ENCODE results near the gene COL11A1.

Gene COL11A1

DNA sequence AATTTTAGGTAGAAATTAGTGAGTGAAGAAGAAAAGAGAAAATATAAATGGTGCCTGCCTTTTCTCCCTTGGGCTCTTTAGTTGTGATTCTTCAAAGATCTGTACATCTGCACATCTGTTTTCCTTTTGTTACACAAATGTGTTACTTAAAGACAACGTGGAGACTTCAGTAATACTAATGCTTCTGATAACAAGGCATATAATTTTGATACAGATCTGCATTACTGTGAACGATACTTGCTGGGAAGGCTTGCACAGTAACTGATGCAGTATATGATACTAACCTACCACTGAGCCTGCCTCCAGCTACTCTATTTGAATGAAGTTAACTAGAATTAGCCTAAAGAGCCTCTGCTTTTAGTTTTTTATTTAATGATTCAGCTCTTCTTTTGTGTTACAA is 244.6 kb downstream of the COL11A1 start:
- DNase-seq (ENCODE audit: insufficient read length, low spot score) (no peak), FAIRE-seq (no peak)
- TF ChIP-seq, protein P1, sequence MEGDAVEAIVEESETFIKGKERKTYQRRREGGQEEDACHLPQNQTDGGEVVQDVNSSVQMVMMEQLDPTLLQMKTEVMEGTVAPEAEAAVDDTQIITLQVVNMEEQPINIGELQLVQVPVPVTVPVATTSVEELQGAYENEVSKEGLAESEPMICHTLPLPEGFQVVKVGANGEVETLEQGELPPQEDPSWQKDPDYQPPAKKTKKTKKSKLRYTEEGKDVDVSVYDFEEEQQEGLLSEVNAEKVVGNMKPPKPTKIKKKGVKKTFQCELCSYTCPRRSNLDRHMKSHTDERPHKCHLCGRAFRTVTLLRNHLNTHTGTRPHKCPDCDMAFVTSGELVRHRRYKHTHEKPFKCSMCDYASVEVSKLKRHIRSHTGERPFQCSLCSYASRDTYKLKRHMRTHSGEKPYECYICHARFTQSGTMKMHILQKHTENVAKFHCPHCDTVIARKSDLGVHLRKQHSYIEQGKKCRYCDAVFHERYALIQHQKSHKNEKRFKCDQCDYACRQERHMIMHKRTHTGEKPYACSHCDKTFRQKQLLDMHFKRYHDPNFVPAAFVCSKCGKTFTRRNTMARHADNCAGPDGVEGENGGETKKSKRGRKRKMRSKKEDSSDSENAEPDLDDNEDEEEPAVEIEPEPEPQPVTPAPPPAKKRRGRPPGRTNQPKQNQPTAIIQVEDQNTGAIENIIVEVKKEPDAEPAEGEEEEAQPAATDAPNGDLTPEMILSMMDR (IDR thresholded peaks at IDR 0.05; ENCODE audit: insufficient read depth, missing control alignments): no peak

DNA sequence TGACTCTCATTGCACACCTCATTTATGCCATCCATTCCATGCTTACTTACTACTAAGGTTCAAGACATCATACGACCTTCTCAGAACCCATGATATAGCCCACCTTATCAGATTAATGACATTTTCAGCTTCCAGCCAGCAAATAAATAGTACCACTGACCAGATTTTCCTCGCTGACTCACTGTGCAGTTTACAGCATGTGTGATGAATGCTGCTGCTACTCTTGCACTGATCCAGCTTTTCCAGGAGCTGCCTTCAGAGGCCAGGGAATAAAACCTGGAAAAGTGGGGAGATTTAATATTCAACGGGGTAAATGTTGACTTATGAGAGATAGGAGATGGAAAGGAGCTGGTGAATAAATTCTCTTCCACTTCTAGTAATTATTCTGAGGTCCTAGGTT is 247.1 kb downstream of the COL11A1 start:
- no peak for DNase-seq (ENCODE audit: insufficient read length, low spot score)
- TF ChIP-seq, protein P1 (IDR thresholded peaks at IDR 0.05; ENCODE audit: insufficient read depth, missing control alignments): no peak
- no peak for FAIRE-seq

DNA sequence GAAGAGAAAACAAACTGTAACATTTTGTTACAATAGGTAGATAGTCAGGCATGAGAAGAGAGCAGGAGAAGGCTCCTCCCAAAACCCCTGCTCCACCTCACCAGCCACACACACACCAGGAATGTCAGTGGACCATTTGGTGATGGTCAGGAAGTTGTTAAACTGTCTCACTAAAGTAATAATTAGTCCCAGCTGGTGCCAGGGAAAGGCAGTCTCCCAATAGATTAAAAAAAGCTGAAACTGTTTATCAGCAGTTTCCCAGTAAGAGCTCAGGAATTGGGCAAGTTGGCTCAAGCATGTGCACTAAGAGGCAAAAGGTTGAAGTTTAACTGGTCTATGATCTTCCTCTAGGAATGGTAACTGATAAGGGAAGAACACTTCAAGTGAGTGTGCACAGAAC is 249.6 kb downstream of the COL11A1 start:
- TF ChIP-seq, protein P1 (IDR thresholded peaks at IDR 0.05; ENCODE audit: insufficient read depth, missing control alignments): no peak
- FAIRE-seq: no peak
- no peak for DNase-seq (ENCODE audit: insufficient read length, low spot score)

DNA sequence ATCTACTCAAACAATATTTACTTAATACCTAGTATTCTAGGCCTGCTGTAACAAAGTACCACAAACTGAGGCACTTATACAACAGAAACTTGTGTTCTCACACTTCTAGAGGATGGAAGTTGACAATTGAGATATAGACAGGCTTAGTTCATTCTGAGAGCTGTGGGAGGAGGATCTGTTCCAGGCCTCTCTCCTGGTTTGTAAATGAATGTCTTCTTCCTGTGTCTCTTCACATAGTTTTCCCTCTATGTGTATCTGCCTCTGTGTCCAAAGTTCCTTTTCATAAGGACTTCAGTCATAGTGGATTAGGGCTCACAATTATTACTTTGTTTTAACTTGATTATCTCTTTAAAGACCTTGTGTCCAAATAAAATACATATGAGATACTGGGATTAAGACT is 251.1 kb downstream of the COL11A1 start:
- DNase-seq (ENCODE audit: insufficient read length, low spot score) (no peak), FAIRE-seq (no peak)
- TF ChIP-seq, protein P1 (IDR thresholded peaks at IDR 0.05; ENCODE audit: insufficient read depth, missing control alignments): no peak

DNA sequence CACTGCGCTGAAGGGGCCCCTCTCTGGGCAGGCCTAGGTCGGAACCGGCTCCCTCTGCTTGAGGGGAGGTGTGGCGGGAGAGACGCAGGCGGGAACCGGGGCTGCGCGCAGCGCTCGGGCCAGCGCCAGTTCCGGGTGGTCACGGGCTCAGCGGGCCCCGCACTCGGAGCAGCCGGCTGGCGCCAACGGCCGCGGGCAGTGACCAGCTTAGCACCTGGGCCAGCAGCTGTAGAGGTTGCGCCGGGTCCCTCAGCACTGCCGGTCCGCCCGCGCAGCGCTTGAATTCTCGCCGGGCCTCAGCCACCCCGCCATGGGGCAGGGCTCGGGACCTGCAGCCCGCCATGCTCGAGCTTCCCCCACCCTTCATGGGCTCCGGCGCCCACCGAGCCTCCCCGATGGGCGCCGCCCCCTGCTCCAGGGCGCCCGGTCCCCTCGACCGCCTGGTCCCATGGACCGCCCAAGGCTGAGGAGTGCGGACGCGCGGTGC is 254.6 kb downstream of the COL11A1 start:
- FAIRE-seq: no peak
- TF ChIP-seq, protein P1 (IDR thresholded peaks at IDR 0.05; ENCODE audit: insufficient read depth, missing control alignments): no peak

DNA sequence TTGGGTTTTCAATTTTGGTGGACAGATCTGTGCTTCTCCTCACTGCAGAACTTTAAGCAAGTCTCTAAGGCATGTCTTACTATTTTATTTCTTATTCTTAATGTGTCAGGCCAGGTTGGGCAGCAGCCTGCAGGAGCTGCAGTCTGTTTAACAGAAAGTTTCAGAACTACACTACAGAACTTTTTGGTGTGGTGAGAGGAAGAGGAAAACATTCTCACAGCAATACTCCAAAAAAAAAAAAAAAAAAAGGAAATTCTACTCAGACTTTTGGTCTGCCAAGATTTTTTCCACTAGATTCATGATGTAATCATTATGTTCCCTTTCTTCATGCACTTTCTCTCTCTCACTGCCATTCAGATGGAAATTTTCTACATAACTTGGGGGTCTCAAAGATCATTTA is 255.2 kb downstream of the COL11A1 start:
- no peak for FAIRE-seq
- TF ChIP-seq, protein P1 (IDR thresholded peaks at IDR 0.05; ENCODE audit: insufficient read depth, missing control alignments): no peak
- DNase-seq (ENCODE audit: insufficient read length, low spot score): no peak

More for the DNA sequence above, 254.6 kb downstream of the COL11A1 start:
- no peak for DNase-seq (ENCODE audit: insufficient read length, low spot score)

DNA sequence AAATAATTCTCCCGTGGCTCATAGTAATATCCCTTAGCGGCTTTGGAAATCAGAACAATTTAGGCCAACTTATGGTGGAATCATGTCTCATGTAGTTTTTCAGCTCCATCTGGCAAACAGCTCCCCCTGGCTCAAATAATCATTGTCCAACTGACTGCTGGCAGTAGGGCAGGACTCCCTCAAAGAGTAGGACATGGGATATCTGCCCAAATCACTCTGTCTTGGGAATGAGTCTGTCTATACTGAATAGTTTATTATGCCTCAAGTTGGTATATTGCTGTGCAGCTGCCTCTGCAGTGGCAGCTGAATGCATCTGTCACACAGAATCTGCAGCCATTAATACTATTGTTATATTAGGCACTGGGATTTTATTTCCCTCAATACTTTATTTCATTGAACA is 255.7 kb downstream of the COL11A1 start:
- TF ChIP-seq, protein P1 (IDR thresholded peaks at IDR 0.05; ENCODE audit: insufficient read depth, missing control alignments): no peak
- DNase-seq (ENCODE audit: insufficient read length, low spot score) (no peak), FAIRE-seq (no peak)
